ENCODE measurements around the gene SDC4.

The SDC4 gene

GRCh38 chr20:45293041-45294002 lies 54.9 kb downstream of the SDC4 start:
- DNase-seq: peak; percentile 80

DNA sequence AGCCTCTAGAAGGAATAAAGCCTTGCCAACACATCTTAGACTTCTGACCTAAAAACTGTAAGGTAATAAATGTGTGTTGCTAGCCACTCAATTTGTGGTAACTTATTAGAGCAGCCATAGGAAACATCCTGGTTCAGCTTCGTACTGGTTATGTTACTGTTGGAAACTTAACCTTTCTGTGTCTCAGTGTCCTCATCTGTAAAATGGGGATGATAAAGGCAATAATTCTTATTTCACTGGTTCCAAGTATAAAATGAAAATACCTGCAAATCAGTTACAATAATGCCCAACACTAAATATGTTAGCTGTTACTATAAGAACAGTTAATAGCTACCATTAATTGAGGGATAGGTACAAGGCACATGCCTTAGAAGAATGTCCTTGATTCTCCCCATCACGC lies 55.9 kb downstream of the SDC4 start:
- DNase-seq: no peak

DNA sequence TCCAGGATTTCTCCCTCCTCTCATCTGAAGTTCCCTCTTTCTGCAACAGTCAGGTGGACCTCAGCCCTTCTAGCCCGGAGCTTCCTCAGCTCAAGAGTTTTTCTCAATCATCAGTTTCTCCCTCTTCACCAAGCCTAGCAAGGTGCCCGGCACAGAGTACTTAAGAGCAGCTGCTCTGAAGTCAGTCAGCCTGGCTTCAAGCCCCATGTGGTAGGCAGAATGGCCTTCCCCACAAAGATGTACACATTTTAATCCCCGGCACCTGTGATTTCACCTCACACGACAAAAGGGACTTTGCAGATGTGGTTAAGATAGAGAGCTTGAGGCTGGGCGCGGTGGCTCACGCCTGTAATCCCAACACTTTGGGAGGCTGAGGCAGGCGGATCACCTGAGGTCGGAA lies 56.7 kb downstream of the SDC4 start:
- no peak for DNase-seq

DNA sequence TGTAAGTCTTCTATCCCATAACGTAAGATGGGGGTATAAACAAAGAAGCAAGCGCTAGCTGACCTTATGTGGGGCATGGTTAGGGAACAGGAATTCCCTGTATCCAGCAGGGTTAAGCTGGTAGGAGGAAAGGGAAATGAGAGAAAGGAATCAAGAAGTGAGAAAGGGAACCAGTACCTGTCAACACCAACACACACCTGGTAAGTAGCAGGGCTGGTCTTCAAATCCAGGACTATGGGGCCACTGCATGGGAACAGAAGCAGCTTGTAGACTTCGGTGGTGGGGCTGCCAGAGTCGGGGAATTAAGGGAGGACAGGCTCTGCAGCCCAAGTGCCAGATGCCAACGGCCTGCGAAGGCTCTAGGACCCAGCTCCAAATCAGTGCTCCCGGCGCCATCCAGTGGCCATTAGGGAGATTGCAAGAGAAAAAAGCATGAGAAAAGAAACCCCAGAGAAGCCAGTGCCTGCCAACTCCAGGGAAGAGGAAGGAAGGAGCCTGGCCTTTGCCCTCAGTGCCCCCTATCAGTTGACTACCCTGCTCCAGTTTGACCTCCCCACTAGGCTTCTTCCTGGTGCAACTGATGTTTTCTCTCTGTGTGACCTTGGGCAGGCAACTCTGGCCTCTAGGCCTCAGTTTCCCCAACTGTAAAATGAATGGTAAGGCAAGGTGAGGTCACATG lies 57.4 kb downstream of the SDC4 start:
- peak; percentile 69 for DNase-seq

DNA sequence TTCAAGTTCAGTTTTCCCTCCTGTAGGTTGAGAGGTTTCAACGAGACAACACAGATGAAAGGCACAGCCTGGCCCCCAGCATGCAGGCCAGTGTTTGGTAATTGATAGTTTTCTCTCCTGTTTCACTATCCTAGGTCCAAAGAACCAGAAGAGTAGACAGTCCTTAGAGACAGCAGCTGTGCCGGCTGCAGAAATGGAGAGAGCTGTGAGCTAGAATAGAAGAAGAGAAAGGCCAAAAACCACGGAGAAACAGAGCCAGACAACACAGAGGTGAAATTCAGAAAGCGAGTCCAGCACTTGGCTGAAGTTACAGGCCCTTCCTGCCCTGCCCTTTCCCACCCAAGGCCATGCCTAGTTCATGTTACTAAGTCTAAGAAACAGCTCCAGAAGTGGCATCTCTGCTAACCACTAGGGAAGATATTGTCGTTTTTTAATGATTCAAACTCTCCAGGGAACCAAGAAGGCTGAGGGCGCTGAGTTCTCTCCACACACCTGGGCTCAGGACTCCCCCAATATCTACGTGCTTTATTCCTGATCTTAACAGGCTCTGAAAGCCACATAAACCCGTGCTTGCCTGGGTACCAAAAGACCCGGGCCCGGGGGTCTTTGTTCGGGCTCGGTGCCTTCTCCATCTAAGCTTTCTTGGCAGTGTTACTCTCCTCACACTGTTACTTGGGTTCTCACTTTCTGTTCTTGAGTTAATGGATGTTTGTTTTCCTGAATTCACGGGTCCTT lies 58.1 kb downstream of the SDC4 start:
- DNase-seq: no peak

DNA sequence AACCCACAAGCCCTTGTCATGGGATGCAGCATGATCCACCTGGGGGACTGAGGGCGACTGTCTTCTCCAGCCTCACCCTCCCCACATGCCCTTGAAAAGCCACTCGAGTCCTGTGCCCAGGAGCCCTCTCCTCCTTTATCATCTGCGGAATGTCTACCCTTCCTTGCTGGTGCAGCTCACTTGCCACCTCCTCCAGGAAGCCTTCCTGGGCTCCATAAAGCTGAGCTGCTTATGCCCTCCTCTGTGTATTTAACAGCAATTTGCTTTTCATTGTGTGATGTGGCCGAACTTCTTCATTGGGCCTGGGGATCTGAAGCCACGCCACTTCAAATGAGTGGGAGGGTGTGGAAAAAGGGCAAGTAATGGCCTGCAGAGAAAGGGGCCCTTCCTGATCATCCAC lies 59.4 kb downstream of the SDC4 start:
- DNase-seq: no peak

DNA sequence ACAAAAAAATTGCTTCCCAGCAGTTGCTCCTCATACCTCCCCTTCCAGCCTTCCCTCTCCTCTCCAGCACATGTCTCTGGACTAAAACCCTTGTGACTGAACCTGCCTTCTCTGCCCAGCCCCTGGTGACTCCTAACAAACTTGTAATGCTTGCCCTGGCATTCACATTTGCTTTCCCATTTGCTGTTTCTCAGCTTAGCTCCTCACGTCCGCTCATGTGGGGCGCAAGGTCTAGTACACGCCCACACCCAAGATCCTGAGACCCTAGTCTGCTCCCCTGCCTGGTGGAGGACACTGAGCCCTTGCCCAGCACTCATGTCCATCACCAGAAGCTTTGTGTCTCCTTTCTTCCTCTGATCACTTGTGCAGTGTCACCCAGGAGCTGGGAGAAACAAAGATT lies 59.8 kb downstream of the SDC4 start:
- DNase-seq: no peak

DNA sequence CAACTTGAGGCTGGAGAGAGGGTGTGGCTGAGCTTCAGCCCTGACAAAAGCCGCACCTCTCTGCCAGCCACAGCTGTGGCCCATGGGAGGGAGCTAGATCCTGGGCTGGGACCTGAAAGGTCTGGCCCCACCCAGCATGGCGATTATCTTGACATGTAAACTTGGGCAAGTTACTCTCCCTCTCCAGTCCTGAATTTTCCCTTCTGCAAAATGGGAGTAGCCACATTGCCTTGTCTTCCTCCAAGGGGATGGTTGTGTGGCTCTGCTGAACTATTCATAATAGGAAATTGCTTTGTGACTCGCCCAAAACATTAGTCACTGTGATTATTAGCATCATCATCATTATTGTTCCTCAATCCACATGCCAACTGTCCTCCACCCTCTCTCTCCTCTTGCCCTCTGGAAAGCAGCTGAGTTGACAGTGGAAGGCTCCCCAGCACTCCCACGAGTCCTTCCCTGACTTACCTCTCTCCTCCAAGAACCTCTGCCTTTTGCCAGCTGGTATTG lies 64.6 kb downstream of the SDC4 start:
- no peak for DNase-seq

DNA sequence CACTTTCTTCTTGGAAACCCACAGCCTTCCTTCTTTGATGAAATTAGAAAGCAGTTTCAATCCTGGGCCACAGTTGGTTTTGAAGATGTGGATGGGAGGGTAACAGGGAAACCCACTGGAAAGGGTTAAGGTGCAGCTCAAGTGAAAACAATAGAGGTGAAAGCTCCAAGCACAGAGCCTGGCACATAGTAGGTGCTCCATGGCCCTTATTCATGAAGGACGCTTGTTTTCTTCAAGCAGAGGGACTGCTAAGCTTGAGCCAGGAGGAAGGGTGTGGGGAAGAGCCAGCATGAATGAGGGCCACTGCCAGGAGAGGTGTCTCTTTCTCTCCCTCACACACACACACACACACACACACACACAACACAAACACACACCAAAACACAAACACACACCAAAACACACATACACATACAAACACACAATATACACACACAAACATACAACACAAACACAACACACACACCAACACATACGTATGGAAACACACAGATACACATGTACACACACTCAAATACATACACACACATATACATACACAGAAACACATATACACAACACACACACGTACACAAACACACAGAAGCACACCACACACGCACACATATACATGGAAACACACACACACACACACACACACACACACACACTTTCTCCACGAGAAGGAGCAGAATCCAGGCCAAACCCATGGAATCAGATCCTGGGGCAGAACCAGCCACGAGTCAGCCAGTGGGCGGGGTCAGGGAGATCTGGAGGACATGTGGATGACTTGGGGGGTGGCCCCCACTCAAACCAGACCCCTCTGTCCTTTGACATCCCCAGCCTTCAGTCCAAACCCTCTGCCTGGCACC lies 65.3 kb downstream of the SDC4 start:
- DNase-seq: no peak

- DNase-seq: no peak
Measured at GRCh38 chr20:45279992-45280391, 68.2 kb downstream of the SDC4 start.

- DNase-seq: no peak
Measured at GRCh38 chr20:45275338-45275737, 72.9 kb downstream of the SDC4 start.
